CD4-positive, CD25-positive, alpha-beta regulatory T cell (primary cell): Measurements from ENCODE around the gene KRT10. TPM values are rescaled to one million over a fixed set of nuclear protein-coding genes. Genes with fewer than 3 reads are reported as not detected.

Experiments
- ATAC-seq, 2 donors: fragments of 150-1000 bp; cut with Tn5 transposase; one replicate each; pipeline ENCODE4 v1.10.0; 2021; ENCODE audit warnings: low read depth in 2 of 2, moderate number of reproducible peaks in 2 of 2, moderate library complexity in 1 of 2
- DNase-seq, 3 donors: peaks; one replicate each; pipeline versions ENCODE4 v3.0.0 to v3.0.0-alpha.2; 2012 to 2022; ENCODE audit warnings: mixed read lengths in 1 of 3
- H3K27ac ChIP-seq: one replicate; pipeline ENCODE4 v1.7.0; 2013; ENCODE audit warnings: mild to moderate bottlenecking, low read length; ENCODE audit not compliant: insufficient read depth, poor library complexity, severe bottlenecking
- H3K27me3 ChIP-seq: one replicate; pipeline ENCODE4 v1.7.0; 2013; ENCODE audit warnings: low read length; ENCODE audit not compliant: control insufficient read depth, insufficient read depth
- H3K36me3 ChIP-seq: one replicate; pipeline ENCODE4 v1.7.0; 2013; ENCODE audit warnings: mild to moderate bottlenecking, low read length, moderate library complexity; ENCODE audit not compliant: control insufficient read depth, insufficient read depth
- H3K4me1 ChIP-seq: 2 replicates; pipeline ENCODE4 v1.7.0; 2013; ENCODE audit warnings: mild to moderate bottlenecking, low read length; ENCODE audit not compliant: insufficient read depth, control insufficient read depth, poor library complexity, severe bottlenecking
- H3K4me3 ChIP-seq: one replicate; pipeline ENCODE4 v1.7.0; 2013; ENCODE audit warnings: low read depth, mild to moderate bottlenecking, low read length, moderate library complexity
- H3K9me3 ChIP-seq, 2 experiments: 1 replicate in 1 of 2; 2 replicates in 1 of 2; pipeline ENCODE4 v1.7.0; 2013; ENCODE audit warnings: low read length in 2 of 2, mild to moderate bottlenecking in 1 of 2, moderate library complexity in 1 of 2; ENCODE audit not compliant: control insufficient read depth in 2 of 2
- H3K27ac Mint-ChIP-seq, 3 donors: one replicate each; pipeline ENCODE4 v1.8.0; 2020 to 2022; ENCODE audit warnings: mild to moderate bottlenecking in 3 of 3, mixed read lengths in 3 of 3, moderate library complexity in 2 of 3
- H3K27me3 Mint-ChIP-seq: one replicate; pipeline ENCODE4 v1.8.0; 2022; ENCODE audit warnings: mild to moderate bottlenecking, mixed read lengths
- H3K36me3 Mint-ChIP-seq: one replicate; pipeline ENCODE4 v1.8.0; 2020; ENCODE audit warnings: mixed read lengths
- H3K4me1 Mint-ChIP-seq, 4 donors: one replicate each; pipeline ENCODE4 v1.8.0; 2020 to 2022; ENCODE audit warnings: mixed read lengths in 4 of 4, mild to moderate bottlenecking in 1 of 4
- H3K4me3 Mint-ChIP-seq, 4 donors: one replicate each; pipeline ENCODE4 v1.8.0; 2020 to 2022; ENCODE audit warnings: mild to moderate bottlenecking in 4 of 4, mixed read lengths in 4 of 4, moderate library complexity in 3 of 4
- H3K9me3 Mint-ChIP-seq, 7 donors: one replicate each; pipeline ENCODE4 v1.8.0; 2020 to 2022; ENCODE audit warnings: mixed read lengths in 7 of 7, mild to moderate bottlenecking in 3 of 7, moderate library complexity in 2 of 7
- polyA plus RNA-seq, 4 donors: library from polyadenylated mRNA; unstranded; fragments of 300-500 nt; fragmentation: Illumina TruSeq; gene quantifications; one replicate each; pipeline ENCODE4 v1.2.3, GENCODE V29; 2021
- total RNA-seq: library from RNA; stranded (reverse); gene quantifications from one replicate; pipeline ENCODE4 v1.2.3, GENCODE V29; 2022

The KRT10 gene
- total and polyA plus RNA-seq, 5 donors from 2014 or later = 28.1 to 172 (median 139) TPM

GRCh38 chr17:40830085-40830776 is 7.8 kb upstream of the KRT10 start:
- DNase-seq = no peak
- H3K36me3 Mint-ChIP-seq = peaks cover 36% of the 10 kb centered on the region
- Histone ChIP-seq H3K27me3 (no peaks in the 10 kb centered on the region), H3K36me3 (peaks cover 10% of the 10 kb centered on the region), H3K4me1 (no peaks in the 10 kb centered on the region), H3K9me3 (no peaks in the 10 kb centered on the region), H3K27ac (no peak overlapping the region), H3K4me3 (no peak overlapping the region)
- peaks cover 13% of the 10 kb centered on the region for H3K27me3 Mint-ChIP-seq
- H3K4me1 Mint-ChIP-seq = peaks cover 0 to 19% (median 3%) of the 10 kb centered on the region in 4 donors
- no peak for ATAC-seq
- H3K27ac Mint-ChIP-seq = no peak overlapping the region
- H3K4me3 Mint-ChIP-seq = no peak overlapping the region
- H3K9me3 Mint-ChIP-seq = peaks cover 0 to 6% (median 1%) of the 10 kb centered on the region in 7 donors

GRCh38 chr17:40828454-40829044 is 6.1 kb upstream of the KRT10 start:
- H3K36me3 ChIP-seq = no peaks in the 10 kb centered on the region
- Mint-ChIP-seq H3K4me1 (peaks cover 0 to 19% (median 3%) of the 10 kb centered on the region in 4 donors), H3K27ac (no peak overlapping the region), H3K27me3 (peaks cover 13% of the 10 kb centered on the region), H3K36me3 (peaks cover 31% of the 10 kb centered on the region), H3K9me3 (peaks cover 0 to 6% (median 1%) of the 10 kb centered on the region in 7 donors), H3K4me3 (no peak overlapping the region)
- no peaks in the 10 kb centered on the region for H3K9me3 ChIP-seq
- H3K4me3 ChIP-seq = no peak overlapping the region
- ATAC-seq = no peak
- H3K27me3 ChIP-seq = no peaks in the 10 kb centered on the region
- no peak for DNase-seq
- H3K4me1 ChIP-seq = no peaks in the 10 kb centered on the region
- no peak overlapping the region for H3K27ac ChIP-seq

- Mint-ChIP-seq H3K9me3 (peaks cover 0 to 6% (median 1%) of the 10 kb centered on the region in 7 donors), H3K27ac (peak overlapping the region in 1 of 3 donors; percentile 49), H3K4me3 (no peak overlapping the region), H3K27me3 (peaks cover 13% of the 10 kb centered on the region), H3K36me3 (peaks cover 27% of the 10 kb centered on the region), H3K4me1 (peaks cover 0 to 15% (median 3%) of the 10 kb centered on the region in 4 donors)
- H3K9me3 ChIP-seq = no peaks in the 10 kb centered on the region
- DNase-seq (peak in 1 of 3 donors; percentile 27), ATAC-seq (no peak)
- H3K4me1 ChIP-seq = no peaks in the 10 kb centered on the region
- no peak overlapping the region for H3K4me3 ChIP-seq
- no peak overlapping the region for H3K27ac ChIP-seq
- H3K36me3 ChIP-seq = no peaks in the 10 kb centered on the region
- no peaks in the 10 kb centered on the region for H3K27me3 ChIP-seq
Measured at GRCh38 chr17:40827746-40828453, 5.5 kb upstream of the KRT10 start.

DNA sequence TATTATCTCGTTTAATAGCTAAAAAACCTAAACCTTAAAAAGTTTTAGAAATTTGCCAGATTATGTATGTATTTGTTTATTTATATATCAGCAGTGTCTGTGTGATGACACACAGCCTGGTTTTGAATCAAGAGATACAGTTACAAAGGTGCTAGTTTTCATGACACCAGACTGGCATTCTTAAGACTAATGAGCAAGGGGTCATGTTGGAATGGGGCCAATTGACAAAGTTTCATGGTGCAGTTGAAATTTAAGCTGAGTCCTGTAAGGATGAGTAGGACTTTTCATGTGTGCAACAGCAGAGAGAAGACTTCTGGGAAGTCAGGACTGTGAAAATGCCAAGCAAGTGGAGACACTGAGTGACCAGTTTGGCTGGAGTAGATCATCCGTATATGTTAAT is 3.2 kb upstream of the KRT10 start:
- Histone ChIP-seq H3K27ac (no peak overlapping the region), H3K27me3 (no peaks in the 10 kb centered on the region), H3K4me1 (no peaks in the 10 kb centered on the region), H3K4me3 (no peak overlapping the region), H3K36me3 (no peaks in the 10 kb centered on the region), H3K9me3 (no peaks in the 10 kb centered on the region)
- H3K27ac Mint-ChIP-seq = no peak overlapping the region
- H3K4me3 Mint-ChIP-seq = no peak overlapping the region
- DNase-seq (no peak), ATAC-seq (no peak)
- H3K9me3 Mint-ChIP-seq = peaks cover 0 to 6% (median 1%) of the 10 kb centered on the region in 7 donors
- H3K36me3 Mint-ChIP-seq = peaks cover 34% of the 10 kb centered on the region
- H3K4me1 Mint-ChIP-seq = peaks cover 0 to 13% (median 4%) of the 10 kb centered on the region in 4 donors
- peaks cover 13% of the 10 kb centered on the region for H3K27me3 Mint-ChIP-seq

- DNase-seq = no peak
- Mint-ChIP-seq H3K4me3 (no peak overlapping the region), H3K9me3 (peaks cover 0 to 6% (median 0%) of the 10 kb centered on the region in 7 donors), H3K36me3 (peaks cover 36% of the 10 kb centered on the region), H3K27me3 (peaks cover 13% of the 10 kb centered on the region), H3K4me1 (peaks cover 0 to 21% (median 11%) of the 10 kb centered on the region in 4 donors), H3K27ac (no peak overlapping the region)
- Histone ChIP-seq H3K4me1 (no peaks in the 10 kb centered on the region), H3K9me3 (no peaks in the 10 kb centered on the region), H3K36me3 (no peaks in the 10 kb centered on the region), H3K4me3 (no peak overlapping the region), H3K27ac (no peak overlapping the region), H3K27me3 (no peaks in the 10 kb centered on the region)
- ATAC-seq = no peak
Measured at GRCh38 chr17:40824015-40824832, 1.8 kb upstream of the KRT10 start.

- Histone ChIP-seq H3K27ac (no peak overlapping the region), H3K4me3 (no peak overlapping the region), H3K9me3 (no peaks in the 10 kb centered on the region), H3K27me3 (no peaks in the 10 kb centered on the region), H3K4me1 (no peaks in the 10 kb centered on the region), H3K36me3 (peaks cover 5% of the 10 kb centered on the region)
- ATAC-seq (no peak), DNase-seq (no peak)
- Mint-ChIP-seq H3K4me3 (peak overlapping the region in 1 of 4 donors; percentile 92), H3K27me3 (no peaks in the 10 kb centered on the region), H3K9me3 (peaks cover 0 to 10% (median 5%) of the 10 kb centered on the region in 7 donors), H3K36me3 (peaks cover 45% of the 10 kb centered on the region), H3K4me1 (peaks cover 5 to 35% (median 15%) of the 10 kb centered on the region in 4 donors), H3K27ac (no peak overlapping the region)
Measured at GRCh38 chr17:40821536-40821935, 878 bp downstream of the KRT10 start.

DNA sequence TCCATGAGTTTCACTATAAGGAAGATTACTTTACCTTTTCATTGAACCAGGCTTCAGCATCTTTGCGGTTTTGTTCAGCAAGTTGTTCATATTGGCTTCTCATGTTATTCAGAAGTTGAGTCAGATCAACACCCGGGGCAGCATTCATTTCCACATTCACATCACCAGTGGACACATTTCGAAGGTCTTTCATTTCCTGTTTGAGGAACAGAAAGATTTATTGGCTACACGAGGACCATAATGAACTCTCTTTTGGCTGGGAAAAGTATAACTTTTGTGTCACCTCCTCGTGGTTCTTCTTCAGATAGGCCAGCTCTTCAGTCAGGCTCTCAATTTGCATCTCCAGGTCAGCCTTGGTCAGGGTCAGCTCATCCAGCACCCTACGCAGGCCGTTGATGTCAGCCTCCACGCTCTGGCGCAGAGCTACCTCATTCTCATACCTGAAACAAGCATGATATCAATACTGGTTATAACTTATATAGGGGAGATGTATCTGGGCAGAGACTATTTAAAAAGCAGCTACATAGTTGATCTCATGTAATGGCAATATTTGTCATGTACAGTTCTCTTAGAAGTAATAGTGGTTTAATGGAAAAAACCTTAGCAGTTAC is 2.1 kb downstream of the KRT10 start:
- H3K27me3 ChIP-seq = no peaks in the 10 kb centered on the region
- H3K36me3 Mint-ChIP-seq = peaks cover 39% of the 10 kb centered on the region
- H3K27ac Mint-ChIP-seq = peak overlapping the region in 2 of 3 donors; percentile 71 to 93
- peaks cover 5 to 32% (median 14%) of the 10 kb centered on the region in 4 donors for H3K4me1 Mint-ChIP-seq
- peaks cover 5% of the 10 kb centered on the region for H3K36me3 ChIP-seq
- ATAC-seq (no peak), DNase-seq (no peak)
- H3K27ac ChIP-seq = no peak overlapping the region
- H3K4me3 ChIP-seq = no peak overlapping the region
- no peaks in the 10 kb centered on the region for H3K4me1 ChIP-seq
- H3K9me3 ChIP-seq = no peaks in the 10 kb centered on the region
- no peaks in the 10 kb centered on the region for H3K27me3 Mint-ChIP-seq
- peaks cover 0 to 12% (median 3%) of the 10 kb centered on the region in 7 donors for H3K9me3 Mint-ChIP-seq
- H3K4me3 Mint-ChIP-seq = peak overlapping the region; percentile 53 to 92 (median 74)
